ENCODE data around the gene PLK5.
A peak's percentile ranks its signal among the peaks of the same experiment; 100 is the strongest.
"Not testable (repeated sequence)": the region's sequence is repeated elsewhere in the genome, so short reads cannot be mapped to it uniquely, and the experiment has no call there.

The PLK5 gene, protein sequence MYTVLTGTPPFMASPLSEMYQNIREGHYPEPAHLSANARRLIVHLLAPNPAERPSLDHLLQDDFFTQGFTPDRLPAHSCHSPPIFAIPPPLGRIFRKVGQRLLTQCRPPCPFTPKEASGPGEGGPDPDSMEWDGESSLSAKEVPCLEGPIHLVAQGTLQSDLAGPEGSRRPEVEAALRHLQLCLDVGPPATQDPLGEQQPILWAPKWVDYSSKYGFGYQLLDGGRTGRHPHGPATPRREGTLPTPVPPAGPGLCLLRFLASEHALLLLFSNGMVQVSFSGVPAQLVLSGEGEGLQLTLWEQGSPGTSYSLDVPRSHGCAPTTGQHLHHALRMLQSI

DNA sequence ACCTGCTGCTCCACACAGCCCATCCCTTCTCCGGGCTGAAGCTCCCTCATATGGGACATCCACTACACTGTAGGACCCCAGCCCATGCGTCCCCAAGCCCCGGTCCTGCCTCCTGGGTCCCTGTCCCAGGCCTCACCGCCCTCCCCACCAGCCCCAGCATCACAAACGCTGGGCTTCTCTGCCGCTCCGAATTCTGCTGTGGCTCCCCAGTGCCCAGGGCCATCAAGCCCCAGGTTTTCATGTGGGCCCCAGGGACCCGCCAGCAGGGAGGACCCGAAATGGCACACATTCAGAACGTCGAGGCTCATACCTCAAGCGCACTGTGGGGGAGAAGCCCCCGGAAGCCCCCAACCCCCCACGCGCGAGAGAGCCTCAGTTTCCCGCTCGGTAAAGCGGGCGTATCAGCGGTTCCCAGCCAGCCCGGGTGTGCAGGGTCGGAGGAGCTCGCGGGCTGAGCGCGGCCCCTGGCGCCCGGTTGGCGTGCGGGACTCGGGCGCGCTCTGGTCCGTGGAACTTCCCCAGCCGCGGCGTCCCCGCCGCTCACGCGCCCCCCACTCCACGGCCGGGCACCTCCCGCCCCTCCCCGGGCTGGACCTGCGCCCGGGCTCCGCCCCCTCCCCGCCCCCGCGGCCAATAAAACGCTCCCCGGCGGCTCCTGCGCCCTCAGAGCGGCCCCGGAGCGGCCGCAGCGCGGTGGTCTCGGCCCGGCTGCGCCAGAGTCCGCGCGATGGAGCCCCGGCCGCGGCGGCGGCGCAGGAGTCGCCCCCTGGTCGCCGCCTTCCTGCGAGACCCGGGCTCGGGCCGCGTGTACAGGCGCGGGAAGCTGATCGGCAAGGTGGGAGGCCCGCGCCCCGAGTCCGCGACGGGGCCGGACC is at the start of gene PLK5:
Gene PLK5 (plus strand): TSS at position 666 of the 875 bp plus-strand sequence. CDS start 2,920 bp downstream, outside the sequence.
- FAIRE-seq (no peak), DNase-seq (ENCODE audit: insufficient read length, low spot score) (no peak)
- TF ChIP-seq POLR2A (IDR thresholded peaks at IDR 0.05; ENCODE audit: low read depth, low read length) = no peak

DNA sequence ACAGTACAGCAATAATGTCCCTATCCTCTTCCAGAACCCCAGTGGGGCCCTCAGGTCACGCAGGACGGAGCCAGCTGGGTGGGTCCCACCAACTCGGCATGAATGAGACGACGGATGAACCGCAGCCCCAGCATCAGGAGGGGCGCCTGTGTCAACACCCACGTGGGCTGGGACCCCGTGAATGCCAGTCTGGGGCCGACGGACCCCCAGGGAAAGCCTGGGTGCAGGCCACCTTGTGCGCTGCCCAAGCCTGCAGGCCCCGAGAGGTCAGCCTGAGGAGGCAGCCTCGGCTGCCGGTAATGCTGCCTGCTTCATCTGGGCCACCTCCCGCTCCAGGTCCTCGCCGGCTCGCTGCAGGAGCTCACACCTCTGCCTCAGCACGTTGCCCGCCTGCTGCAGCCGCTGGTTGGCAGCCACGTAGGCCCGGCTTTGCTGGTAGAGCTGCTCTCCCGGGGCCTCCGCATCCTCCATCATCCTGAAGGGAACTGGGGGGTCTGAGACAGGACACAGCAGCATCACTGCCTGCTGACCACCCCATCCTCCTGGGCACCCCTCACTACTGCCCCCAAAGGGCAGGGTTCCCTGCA is 49.0 kb upstream of the PLK5 start:
- no peak for FAIRE-seq
- no peak for DNase-seq (ENCODE audit: insufficient read length, low spot score)
- TF ChIP-seq POLR2A (IDR thresholded peaks at IDR 0.05; ENCODE audit: low read depth, low read length) = no peak

DNA sequence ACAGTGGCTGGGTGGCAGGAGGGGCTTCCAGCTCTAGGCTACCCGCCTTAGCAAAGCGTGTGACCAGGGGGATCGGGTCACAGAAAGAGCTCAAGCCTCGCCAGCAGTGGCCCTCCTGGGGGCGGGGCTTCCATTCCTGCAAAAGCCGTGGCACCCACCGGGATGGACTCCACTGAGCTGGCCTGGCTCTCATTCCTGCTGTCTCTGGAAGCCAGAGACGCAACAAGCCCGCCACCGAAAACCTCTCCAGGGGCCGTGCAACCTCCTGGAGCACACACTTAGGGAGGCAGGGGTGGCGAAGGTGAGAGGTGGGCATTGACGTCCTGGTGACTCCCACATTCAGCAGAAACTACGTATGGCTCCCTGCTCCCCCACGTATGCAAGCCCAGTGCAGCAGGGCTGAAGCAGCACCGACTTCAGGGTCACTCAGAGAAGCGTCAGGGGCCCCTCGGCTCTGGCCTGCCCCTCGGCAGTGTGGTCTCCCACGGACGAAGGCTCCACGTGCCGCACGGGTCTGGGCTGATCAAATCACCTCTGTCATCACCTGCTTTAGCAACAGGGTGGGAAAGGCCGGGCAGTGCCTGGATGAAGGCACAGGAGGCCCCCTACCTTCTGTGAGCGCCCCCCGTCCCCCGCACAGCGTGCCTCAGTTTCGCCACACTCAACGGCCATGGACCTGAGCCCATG is 48.0 kb upstream of the PLK5 start:
- no peak for DNase-seq (ENCODE audit: insufficient read length, low spot score)
- TF ChIP-seq POLR2A (IDR thresholded peaks at IDR 0.05; ENCODE audit: low read depth, low read length) = no peak
- no peak for FAIRE-seq

DNA sequence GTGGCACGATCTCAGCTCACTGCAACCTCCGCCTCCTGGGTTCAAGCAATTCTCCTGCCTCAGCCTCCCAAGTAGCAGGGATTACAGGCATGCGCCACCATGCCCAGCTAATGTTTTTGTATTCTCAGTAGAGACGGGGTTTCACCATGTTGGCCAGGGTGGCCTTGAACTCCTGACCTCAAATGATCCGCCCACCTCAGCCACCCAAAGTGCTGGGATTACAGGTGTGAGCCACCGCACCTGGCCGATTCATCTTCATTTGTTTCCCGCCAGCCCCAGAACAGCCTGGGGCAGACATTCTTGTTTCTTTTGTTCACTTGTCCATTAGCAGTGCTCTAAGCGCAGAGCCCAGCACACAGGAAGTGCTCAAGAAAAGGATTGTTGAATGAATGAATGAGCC is 46.8 kb upstream of the PLK5 start:
- not testable (repeated sequence) for FAIRE-seq; DNase-seq (ENCODE audit: insufficient read length, low spot score)

DNA sequence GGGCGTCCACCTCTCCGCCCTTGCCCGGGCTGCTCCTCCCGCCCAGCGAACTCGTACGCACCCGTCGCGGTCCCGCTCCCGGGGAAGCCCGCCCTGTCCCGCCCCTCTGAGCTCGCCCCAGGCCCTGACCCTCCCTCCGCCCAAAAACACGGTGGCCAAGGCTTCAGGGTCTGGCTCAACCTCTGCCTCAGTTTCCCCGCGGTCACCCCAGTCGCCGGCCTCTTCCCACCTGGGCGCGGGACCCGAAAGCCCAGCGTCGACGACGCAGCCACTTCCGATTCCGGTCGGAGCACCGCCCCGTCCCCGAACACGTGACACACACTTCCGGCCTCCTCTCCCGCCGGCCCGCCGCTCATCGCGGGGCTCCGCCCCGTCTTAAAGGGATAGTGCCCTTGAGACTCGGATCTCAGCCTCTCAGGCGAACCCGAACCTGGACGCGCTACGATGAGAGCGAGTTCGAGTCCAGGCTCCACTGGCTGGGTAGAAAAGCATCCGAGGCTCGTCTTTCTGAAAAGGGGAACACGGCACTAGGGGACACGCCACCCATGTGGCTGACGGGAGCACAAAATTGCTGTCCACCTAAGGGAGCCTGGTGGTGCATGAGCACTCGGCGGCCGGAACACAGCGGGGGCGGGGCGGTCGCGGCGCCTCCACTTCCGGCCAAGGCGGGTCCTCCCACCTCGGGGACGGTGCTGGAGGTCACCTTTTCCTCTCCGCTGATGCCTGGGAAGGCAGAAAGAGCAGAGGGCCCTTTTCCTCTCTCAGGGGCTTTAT is 44.8 kb upstream of the PLK5 start, which contains the start of gene C19orf25:
Gene C19orf25 (minus strand): TSS at position 282 of the 774 bp plus-strand sequence. CDS start 312 bp downstream, outside the sequence.
- TF ChIP-seq POLR2A (IDR thresholded peaks at IDR 0.05; ENCODE audit: low read depth, low read length) = peak; percentile 49
- FAIRE-seq (peak; percentile 80), DNase-seq (ENCODE audit: insufficient read length, low spot score) (peak; percentile 98)

DNA sequence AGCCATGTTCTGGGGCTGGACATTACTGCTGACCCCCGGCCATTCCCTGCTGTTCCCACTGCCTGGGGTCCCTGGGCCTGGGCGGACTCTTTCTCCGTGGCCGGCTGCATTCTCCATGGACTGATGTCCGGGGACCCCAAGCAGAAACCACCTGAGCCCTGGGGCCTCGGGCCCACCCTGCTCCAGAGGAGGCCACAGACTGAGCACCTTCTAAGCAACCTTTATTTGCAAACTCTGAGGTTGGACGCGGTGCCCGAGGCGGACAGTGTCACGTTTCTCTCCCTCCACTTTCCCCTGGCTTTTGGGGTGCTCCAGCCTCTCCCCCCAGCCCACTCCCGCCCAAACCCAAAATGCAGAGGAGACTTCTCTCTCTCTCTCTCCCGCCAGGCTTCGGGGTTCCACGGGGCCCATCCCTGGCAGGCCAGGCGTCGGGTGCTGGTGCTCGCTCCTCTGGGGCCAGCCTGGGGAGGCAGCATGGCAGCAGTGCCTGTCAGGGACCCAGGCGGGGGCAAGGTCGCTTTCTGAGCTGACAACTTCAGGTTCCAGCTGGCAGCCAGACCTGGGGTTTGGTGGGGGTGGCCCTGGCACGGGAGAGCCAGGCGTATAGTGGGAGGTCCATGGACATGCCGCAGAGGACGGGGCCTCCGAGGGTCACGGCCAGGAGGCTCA is 42.5 kb upstream of the PLK5 start:
- DNase-seq (ENCODE audit: insufficient read length, low spot score) (no peak), FAIRE-seq (no peak)
- no peak for TF ChIP-seq POLR2A (IDR thresholded peaks at IDR 0.05; ENCODE audit: low read depth, low read length)

DNA sequence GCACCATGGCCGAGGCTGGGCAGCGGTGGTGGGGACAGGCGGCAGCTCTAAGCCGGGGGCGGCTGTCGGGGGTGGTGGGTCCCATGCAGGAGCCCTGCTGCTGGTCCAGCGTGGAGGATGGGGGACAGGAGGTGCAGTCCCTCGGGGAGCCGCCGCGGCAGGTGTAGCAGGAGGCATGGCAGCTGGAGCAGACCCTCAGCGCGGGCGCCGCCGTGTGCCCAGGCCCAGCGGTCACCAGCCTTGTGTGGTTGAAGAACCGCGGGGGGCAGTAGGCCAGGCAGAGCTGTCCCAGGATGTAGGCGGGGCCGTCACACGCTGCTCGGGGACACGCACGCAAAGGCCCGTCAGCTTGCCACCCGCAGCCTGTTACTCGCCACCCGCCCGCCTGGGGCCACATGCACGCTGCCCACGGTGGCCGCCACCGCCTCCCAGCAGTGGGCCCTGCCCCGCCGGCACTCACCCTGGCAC is 42.0 kb upstream of the PLK5 start:
- no peak for FAIRE-seq
- no peak for TF ChIP-seq POLR2A (IDR thresholded peaks at IDR 0.05; ENCODE audit: low read depth, low read length)
- DNase-seq (ENCODE audit: insufficient read length, low spot score) = no peak

DNA sequence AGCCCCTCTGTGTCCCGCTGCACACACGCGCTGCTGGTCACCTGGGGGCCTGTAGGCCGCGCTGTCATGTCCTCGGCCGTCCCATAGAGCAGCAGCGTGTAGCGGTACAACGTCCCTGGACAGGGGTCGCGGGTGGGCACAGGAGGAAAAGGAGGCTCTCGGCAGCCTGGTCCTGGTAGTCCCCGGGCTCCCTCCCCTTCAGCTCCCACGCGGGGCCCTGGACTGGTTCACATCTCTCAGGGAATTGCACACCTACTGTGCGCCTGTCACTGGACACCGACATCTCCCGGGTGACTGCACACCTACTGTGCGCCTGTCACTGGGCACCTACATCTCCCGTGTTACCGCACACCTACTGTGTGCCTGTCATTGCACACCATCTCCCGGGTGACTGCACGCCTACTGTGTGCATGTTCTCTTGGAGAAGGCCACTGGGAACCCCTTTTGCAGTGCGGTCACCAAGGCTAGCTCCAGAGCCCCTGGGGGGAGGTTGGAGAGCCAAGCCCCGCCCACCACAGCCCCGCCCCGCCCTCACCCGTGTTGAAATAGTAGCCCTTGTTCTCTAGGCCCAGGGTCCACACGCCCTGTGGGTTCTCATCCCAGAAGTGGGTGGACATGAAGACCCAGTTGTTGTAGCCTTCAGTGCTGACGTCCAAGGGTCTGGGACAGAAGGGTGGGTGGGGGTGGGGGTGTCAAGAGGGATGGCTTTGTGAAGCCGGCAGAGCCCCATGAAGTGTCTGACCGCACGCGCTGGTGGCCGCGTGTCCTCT is 41.3 kb upstream of the PLK5 start:
- no peak for DNase-seq (ENCODE audit: insufficient read length, low spot score)
- no peak for FAIRE-seq
- TF ChIP-seq POLR2A (IDR thresholded peaks at IDR 0.05; ENCODE audit: low read depth, low read length) = no peak

DNA sequence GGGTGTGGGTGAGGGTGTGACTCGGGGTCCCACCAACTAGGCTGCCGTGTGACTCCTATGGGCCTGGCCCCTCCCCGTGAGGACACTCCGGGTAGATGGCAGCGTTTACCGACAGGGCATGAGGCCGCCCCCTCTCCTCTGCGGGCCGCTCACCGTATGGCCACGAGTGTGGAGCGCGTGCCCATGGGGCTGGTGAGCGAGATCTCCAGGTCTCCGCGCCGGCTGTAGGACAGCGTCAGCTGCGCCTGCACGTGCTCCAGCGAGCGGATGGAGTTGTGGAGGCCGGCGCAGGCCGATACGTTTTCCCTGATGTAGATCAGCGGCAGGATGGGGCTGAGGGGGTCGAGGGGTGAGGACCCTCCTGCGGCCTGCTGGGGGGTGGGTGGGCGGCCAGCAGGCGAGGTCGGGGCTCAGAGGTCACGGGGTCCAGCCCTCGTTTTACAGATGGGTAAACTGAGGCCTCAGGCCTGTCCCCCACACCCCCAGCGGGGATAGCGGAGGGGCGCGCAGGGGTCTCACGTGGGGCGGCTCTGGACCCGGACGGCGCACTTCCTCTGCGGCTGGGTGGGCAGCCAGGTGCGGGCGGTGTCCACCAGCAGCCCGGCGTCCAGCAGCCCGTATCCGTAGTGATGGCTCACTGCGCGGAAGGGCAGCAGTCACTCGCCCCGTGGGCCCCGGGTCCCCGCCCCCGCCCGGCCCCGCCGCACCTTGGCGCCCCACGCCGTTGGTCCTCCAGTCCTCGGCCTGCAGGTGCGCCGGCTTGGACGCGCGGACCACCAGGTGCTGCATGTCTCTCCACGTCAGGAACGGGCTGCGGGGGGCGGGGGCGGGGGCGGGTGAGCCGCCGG is 40.5 kb upstream of the PLK5 start:
- TF ChIP-seq POLR2A (IDR thresholded peaks at IDR 0.05; ENCODE audit: low read depth, low read length) = no peak
- no peak for DNase-seq (ENCODE audit: insufficient read length, low spot score)
- no peak for FAIRE-seq

DNA sequence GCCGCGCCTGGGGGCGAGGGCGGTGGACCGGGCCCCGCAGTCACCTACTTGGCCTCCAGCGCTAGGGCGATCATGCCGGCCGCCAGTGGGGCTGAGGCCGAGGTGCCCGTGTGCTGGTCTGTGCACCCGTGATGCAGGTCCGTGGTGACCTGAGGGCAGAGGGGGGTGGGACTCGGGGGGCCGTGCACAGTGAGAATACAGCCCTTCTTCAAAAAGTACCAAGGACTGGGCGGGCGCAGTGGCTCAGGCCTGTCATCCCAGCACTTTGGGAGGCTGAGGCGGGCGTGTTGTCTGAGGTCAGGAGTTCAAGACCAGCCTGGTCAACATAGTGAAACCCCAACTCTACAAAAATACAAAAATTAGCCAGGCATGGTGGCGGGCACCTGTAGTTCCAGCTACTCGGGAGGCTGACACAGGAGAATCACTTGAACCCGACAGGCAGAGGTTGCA is 39.9 kb upstream of the PLK5 start:
- no peak for FAIRE-seq
- no peak for DNase-seq (ENCODE audit: insufficient read length, low spot score)
- no peak for TF ChIP-seq POLR2A (IDR thresholded peaks at IDR 0.05; ENCODE audit: low read depth, low read length)

Measured in H54 (cell line).